Subcutaneous abdominal adipose tissue (tissue), 5 donors: ENCODE measurements around the gene ACTR10.

Experiments
- H3K27ac ChIP-seq: one replicate; pipeline ENCODE4 v1.7.0; 2013; ENCODE audit warnings: low read depth, mild to moderate bottlenecking, inconsistent platforms, low read length, moderate library complexity
- H3K27me3 ChIP-seq, 5 donors: one replicate each; pipeline ENCODE4 v1.7.0; 2013; ENCODE audit warnings: low read length in 5 of 5, inconsistent platforms in 1 of 5; ENCODE audit not compliant: control insufficient read depth in 5 of 5, insufficient read depth in 4 of 5
- H3K36me3 ChIP-seq, 5 donors: one replicate each; pipeline ENCODE4 v1.7.0; 2013; ENCODE audit warnings: low read length in 5 of 5; ENCODE audit not compliant: control insufficient read depth in 5 of 5, insufficient read depth in 5 of 5
- H3K4me1 ChIP-seq, 5 donors: one replicate each; pipeline ENCODE4 v1.7.0; 2013; ENCODE audit warnings: low read length in 5 of 5, mild to moderate bottlenecking in 3 of 5, moderate library complexity in 1 of 5; ENCODE audit not compliant: control insufficient read depth in 5 of 5, insufficient read depth in 5 of 5
- H3K4me3 ChIP-seq, 5 donors: one replicate each; pipeline ENCODE4 v1.7.0; 2013; ENCODE audit warnings: low read length in 5 of 5, low read depth in 1 of 5
- H3K9ac ChIP-seq, 5 donors: one replicate each; pipeline ENCODE4 v1.7.0; 2013; ENCODE audit warnings: low read length in 5 of 5, mild to moderate bottlenecking in 4 of 5, moderate library complexity in 3 of 5
- H3K9me3 ChIP-seq, 5 donors: one replicate each; pipeline ENCODE4 v1.7.0; 2013; ENCODE audit warnings: low read length in 5 of 5; ENCODE audit not compliant: control insufficient read depth in 5 of 5
- donor health status: healthy.
- donor health status: healthy.
- donor health status: healthy.
- donor health status: healthy.
- donor health status: healthy.

The ACTR10 gene

DNA sequence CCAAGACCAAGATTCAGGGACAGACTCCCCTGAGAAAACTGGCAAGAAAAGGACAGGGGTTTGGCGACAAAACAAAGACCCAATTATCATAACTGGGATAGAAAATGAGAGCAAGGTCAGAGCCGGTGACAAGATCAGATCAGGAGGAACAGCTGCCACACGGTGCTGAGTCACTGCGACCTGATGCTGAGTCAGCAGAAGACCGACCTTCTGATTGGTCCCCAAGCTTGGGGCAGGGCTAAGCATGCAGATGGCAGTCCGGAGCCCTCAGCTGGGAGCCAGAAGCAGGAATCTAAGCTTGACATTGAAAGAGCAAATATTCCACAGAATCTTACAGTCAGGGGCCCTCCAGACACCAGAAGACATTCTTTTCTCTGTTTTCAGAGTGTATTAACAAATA lies 28.9 kb upstream of the ACTR10 start:
- Histone ChIP-seq H3K27me3 (no peaks in the 10 kb centered on the region), H3K4me3 (peak overlapping the region in 1 of 5 donors; percentile 4), H3K4me1 (peaks cover 0 to 10% (median 7%) of the 10 kb centered on the region in 5 donors), H3K27ac (no peak overlapping the region), H3K9me3 (no peaks in the 10 kb centered on the region), H3K36me3 (no peaks in the 10 kb centered on the region), H3K9ac (no peak overlapping the region)

DNA sequence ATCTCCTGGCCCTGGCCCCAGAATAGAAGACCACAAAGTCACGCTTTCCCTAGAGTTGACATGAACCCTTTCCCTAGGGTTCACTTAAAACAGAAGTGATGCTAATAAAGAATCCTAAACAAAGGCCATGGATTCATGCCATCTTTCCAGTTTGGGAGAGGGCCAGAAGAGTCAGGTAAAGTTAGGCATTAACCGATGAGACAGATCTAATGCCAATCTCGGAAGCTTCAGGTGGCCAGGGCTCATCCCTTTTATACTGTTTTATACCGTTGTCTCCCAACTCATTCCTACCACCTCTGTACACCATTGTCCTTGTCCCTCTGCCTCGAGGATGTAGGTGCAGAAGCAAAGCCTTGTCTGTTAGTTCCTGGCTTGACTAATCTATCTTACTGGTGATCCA lies 22.8 kb upstream of the ACTR10 start:
- Histone ChIP-seq H3K9ac (no peak overlapping the region), H3K4me3 (no peak overlapping the region), H3K9me3 (no peaks in the 10 kb centered on the region), H3K36me3 (no peaks in the 10 kb centered on the region), H3K27ac (no peak overlapping the region), H3K4me1 (no peaks in the 10 kb centered on the region), H3K27me3 (no peaks in the 10 kb centered on the region)

DNA sequence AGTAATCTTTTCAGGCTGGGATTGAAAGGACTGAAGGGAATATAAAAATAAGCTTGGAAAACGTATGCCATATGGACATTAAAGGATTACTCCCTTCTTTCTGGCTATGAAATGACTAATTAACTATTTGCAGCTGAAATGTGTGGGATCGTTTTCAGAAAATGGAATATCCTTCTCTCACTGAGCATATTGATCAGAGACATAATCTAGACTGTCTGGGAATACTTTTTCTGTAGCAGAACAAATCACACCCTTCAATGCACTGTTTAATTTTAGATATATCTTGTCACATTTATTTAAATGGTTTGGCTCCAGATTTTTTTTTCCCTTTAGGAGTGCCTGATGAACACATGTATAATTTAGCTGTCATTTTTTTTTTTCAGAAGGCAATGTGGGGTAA lies 10.8 kb upstream of the ACTR10 start:
- H3K27me3 ChIP-seq: no peaks in the 10 kb centered on the region
- no peaks in the 10 kb centered on the region for H3K9me3 ChIP-seq
- H3K27ac ChIP-seq: no peak overlapping the region
- no peaks in the 10 kb centered on the region for H3K4me1 ChIP-seq
- no peak overlapping the region for H3K4me3 ChIP-seq
- H3K9ac ChIP-seq: no peak overlapping the region
- no peaks in the 10 kb centered on the region for H3K36me3 ChIP-seq

DNA sequence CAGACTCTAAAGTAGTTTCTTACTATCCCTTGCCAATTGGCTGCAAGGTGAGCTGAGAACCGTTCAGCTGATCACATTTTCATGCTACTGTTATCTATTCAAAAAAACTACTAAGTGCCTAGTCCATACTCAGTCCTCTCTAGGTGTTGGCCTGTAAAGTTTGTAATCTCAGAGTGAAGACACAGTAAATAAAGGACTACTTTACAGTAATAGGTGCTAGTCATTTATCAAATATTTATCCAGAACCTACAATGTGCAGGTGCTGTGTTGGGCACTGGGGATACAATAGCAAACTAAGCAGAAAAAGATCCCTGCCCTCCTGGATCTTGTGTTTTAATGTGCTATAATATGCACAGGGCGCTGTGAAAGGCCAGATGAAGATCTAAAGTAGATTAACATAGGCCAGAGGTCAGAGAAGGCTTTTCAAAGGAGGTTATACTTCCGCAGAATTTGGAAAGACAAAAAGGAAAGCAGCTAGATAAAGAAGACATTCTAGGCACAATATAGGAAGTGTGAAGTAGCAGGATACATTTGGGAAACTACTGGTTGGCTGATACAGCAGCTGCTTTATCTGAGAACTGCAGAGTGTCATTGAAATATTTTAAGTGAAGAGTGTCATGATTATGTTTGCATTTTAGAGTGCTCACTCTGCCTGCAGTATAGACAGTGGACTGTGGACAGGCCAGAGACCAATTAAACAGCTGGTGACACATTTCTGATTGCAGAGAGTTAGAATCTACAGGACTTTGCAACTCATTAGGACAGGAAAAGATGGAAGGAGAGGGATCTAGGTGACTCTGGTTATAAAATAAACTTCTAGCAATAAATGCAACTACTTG lies 8.0 kb upstream of the ACTR10 start:
- Histone ChIP-seq H3K27me3 (no peaks in the 10 kb centered on the region), H3K9ac (no peak overlapping the region), H3K4me1 (no peaks in the 10 kb centered on the region), H3K4me3 (no peak overlapping the region), H3K9me3 (no peaks in the 10 kb centered on the region), H3K36me3 (no peaks in the 10 kb centered on the region), H3K27ac (no peak overlapping the region)

DNA sequence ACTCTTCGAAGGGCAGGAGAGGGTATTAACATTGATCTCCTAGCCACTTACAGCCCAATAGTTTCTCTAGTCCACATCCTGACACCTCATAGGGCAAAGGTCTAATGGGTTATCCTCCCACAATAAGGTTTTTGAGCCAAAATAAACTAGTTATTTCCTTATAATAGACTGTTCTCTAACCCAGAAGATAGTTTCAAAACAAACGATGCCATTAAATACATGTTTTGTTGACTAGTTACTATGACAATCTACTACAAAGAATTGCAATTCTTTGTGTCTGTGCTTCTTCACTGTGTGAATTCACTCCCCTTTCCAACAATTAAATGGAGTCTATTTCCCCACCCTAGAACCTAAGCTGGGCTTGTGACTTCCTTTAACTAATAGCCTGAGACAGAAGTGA lies 6.4 kb upstream of the ACTR10 start:
- no peaks in the 10 kb centered on the region for H3K36me3 ChIP-seq
- H3K27ac ChIP-seq: no peak overlapping the region
- H3K4me3 ChIP-seq: no peak overlapping the region
- H3K27me3 ChIP-seq: no peaks in the 10 kb centered on the region
- H3K4me1 ChIP-seq: no peaks in the 10 kb centered on the region
- no peaks in the 10 kb centered on the region for H3K9me3 ChIP-seq
- H3K9ac ChIP-seq: no peak overlapping the region

DNA sequence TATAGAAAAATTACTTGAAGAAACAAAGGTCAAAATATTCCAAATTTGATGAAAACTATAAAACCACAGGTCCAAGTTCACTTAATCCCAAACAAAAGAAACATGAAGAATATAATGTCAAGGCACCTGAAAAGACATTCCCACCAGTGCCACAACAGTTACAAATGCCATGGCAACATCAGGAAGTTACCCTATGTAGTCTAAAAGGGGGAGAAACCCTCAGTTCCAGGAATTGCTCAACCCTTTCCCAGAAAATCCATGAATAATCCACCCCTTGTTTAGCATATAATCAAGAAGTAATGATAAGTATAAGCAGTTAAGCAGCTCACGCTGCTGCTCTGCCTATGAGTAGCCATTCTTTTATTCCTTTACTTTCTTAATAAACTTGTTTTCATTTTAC lies 3.8 kb upstream of the ACTR10 start:
- peaks cover 2 to 18% (median 14%) of the 10 kb centered on the region in 5 donors for H3K4me1 ChIP-seq
- no peak overlapping the region for H3K27ac ChIP-seq
- H3K27me3 ChIP-seq: no peaks in the 10 kb centered on the region
- H3K9me3 ChIP-seq: no peaks in the 10 kb centered on the region
- H3K36me3 ChIP-seq: no peaks in the 10 kb centered on the region
- no peak overlapping the region for H3K4me3 ChIP-seq
- H3K9ac ChIP-seq: no peak overlapping the region

DNA sequence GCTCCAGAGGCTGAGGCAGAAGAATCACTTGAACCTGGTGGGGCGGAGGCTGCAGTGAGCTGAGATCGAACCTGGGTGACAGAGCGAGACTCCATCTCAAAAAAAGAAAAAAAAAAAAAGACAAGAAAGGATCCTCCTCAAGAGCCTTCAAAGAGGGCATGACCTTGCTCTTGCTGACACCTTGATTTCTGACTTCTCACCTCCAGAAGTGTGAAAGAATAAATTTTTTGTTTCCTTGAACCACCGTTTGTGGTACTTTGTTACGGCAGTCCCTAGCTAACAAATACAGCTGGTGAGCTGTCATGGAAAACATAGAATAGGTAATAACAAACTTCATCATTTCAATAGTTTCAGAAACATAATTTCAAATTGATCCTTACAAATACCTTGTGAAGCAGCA lies 1.9 kb upstream of the ACTR10 start:
- H3K9me3 ChIP-seq: no peaks in the 10 kb centered on the region

DNA sequence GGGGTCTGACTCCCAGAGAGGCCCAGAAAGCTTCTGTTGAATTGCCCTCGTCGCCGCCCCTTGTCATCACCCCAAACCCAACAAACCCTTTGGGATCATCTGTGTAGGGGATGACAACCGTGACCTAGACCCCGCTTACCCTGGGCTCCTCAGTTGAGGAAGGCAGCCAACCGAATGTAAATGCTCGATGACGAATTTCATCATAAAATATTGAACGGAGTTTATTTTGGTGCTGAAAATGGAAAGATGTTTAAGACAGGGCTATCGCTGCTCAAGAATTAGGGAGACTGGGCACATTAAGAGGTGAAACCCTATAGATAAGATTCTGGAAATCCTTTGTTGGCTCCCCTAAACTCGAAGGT lies 512 bp downstream of the ACTR10 start:
- H3K27me3 ChIP-seq: no peaks in the 10 kb centered on the region
- peaks cover 0 to 4% (median 0%) of the 10 kb centered on the region in 5 donors for H3K36me3 ChIP-seq
- H3K9ac ChIP-seq: peak overlapping the region; percentile 82 to 99 (median 96)
- peak overlapping the region; percentile 83 for H3K27ac ChIP-seq
- H3K4me1 ChIP-seq: peaks cover 2 to 27% (median 24%) of the 10 kb centered on the region in 5 donors
- H3K9me3 ChIP-seq: no peaks in the 10 kb centered on the region
- H3K4me3 ChIP-seq: peak overlapping the region; percentile 67 to 98 (median 96)

More for the DNA sequence above, 1.9 kb upstream of the ACTR10 start:
- peaks cover 2 to 27% (median 24%) of the 10 kb centered on the region in 5 donors for H3K4me1 ChIP-seq
- H3K9ac ChIP-seq: no peak overlapping the region
- H3K27me3 ChIP-seq: no peaks in the 10 kb centered on the region
- no peak overlapping the region for H3K4me3 ChIP-seq
- no peaks in the 10 kb centered on the region for H3K36me3 ChIP-seq
- no peak overlapping the region for H3K27ac ChIP-seq

DNA sequence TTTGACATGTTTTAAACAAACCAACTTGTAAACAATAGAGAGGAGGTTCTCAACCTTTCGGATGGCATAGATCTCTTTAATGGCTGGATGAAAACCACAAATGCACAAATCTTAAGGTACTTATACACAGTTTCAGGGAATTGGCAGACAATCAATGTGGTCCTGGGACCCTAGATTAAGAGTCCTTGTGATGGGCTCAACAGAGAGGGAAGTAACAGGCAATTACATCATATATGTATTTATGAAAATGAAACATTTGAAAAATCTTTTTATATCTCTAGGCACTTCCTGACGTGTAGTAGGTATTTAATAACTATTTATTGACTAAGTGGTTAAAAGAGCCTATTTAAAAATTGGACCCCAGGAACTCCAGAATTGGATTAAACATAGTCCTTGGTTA lies 897 bp downstream of the ACTR10 start:
- no peaks in the 10 kb centered on the region for H3K27me3 ChIP-seq
- peak overlapping the region; percentile 83 for H3K27ac ChIP-seq
- peak overlapping the region; percentile 82 to 99 (median 96) for H3K9ac ChIP-seq
- H3K4me1 ChIP-seq: peaks cover 2 to 27% (median 24%) of the 10 kb centered on the region in 5 donors
- no peaks in the 10 kb centered on the region for H3K9me3 ChIP-seq
- peaks cover 0 to 4% (median 0%) of the 10 kb centered on the region in 5 donors for H3K36me3 ChIP-seq
- peak overlapping the region; percentile 67 to 98 (median 96) for H3K4me3 ChIP-seq

DNA sequence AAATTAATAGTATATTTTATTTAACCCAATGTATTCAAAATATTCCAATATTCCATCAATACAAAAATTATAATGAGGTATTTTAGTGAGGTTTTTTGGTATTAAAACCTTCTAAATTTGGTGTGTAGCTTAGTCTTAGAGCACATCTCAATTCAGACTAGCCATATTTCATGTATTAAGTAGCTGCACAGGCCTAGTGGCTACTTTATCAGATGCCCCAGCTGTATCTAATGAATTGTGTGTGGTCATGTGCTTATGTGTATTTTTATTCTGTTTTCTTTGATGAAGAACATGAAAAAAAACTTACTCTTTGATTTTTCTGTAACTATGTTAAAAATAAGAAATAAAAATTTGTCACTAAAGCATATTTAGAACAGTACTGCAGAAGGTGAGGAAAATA lies 13.2 kb downstream of the ACTR10 start:
- Histone ChIP-seq H3K4me1 (no peaks in the 10 kb centered on the region), H3K36me3 (peaks cover 36 to 75% (median 62%) of the 10 kb centered on the region in 5 donors), H3K9me3 (no peaks in the 10 kb centered on the region), H3K4me3 (no peak overlapping the region), H3K27ac (no peak overlapping the region), H3K27me3 (no peaks in the 10 kb centered on the region), H3K9ac (no peak overlapping the region)
